Hematopoietic multipotent progenitor cell treated with erythropoietin and hydrocortisone succinate and interleukin-3 and kit ligand, for 15 days (in vitro differentiated cells): ENCODE measurements around the gene MOBP.
A peak's percentile ranks its signal among the peaks of the same experiment; 100 is the strongest.

Experiments used
- DNase-seq: peaks from one replicate; pipeline ENCODE4 v3.0.0-alpha.2; 2015; ENCODE audit warnings: low spot score

Gene MOBP

DNA sequence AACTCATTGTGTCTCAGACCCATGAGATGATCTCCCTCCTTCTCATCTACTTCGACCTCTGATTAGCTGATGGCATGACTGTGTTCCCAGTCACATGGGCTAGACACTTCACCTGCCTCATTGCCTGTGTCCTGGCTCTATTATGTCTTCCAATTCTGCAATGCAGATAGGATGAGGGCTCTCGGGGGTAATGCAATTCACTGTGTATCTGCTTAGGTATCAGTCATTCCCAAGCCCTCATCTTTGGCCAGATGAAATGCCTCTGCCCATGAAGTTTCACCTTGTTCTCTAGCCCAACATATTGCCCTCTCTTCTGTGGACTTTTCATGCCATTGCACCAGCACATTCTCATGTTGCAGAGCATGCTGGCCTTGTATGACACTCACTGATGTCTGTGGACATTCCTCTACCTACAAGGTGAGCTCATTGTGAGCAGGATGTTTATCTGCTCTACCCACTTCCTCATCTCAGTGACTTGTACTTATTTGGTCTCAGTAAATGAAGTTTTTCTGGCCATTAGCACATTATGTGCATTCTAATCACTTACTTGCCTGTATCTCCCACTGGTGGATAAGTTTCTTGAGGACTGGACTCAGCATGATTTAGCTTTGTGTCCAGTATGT lies 32.3 kb downstream of the MOBP start:
- no peak for DNase-seq

DNA sequence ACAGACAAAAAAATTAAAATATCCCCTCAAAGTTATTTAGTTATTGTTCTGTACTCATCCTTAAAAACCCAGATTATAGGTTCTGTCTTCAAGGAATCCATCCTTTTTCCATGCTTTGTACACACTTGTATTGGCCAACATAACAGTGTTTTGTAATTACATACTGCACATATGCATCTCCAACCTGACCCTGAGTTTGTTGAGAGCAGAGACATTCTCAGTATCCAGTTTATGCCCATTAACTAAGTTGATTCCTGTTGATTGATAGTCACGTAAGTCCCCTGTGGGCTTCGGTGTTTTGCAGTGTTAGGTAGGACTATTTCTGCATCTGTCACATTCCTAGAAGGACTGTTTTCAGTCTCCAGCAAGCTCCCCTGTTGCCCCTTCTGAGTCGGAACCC lies 33.6 kb downstream of the MOBP start:
- no peak for DNase-seq

DNA sequence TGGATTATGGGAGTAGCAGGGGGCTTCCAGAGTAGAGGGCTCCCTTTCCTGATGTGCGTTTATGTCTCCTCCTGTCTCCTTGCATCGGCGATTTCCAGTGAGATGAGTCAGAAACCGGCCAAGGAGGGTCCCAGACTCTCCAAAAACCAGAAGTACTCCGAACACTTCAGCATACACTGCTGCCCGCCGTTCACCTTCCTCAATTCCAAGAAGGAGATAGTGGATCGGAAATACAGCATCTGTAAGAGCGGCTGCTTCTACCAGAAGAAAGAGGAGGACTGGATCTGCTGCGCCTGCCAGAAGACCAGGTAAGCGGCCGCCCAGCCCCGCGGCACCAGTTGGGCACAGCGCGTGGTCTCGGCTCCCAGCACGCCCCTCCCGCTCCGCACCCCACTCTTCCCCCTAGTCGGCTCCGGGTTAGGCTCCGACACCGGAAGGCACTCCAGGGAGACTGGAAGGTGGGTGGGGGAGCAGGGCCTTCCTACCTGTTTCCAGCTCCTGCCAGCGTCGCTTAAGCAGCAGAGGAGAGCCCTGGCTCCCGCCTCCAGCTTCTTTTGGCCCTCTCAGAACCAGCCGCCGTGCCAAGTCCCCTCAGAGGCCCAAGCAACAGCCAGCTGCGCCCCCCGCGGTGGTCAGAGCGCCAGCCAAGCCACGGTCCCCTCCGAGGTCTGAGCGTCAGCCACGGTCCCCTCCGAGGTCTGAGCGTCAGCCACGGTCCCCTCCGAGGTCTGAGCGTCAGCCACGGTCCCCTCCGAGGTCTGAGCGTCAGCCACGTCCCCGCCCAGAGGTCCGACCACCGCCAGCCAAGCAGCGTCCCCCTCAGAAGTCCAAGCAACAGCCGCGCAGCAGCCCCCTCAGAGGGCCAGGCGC lies 34.7 kb downstream of the MOBP start:
- no peak for DNase-seq

DNA sequence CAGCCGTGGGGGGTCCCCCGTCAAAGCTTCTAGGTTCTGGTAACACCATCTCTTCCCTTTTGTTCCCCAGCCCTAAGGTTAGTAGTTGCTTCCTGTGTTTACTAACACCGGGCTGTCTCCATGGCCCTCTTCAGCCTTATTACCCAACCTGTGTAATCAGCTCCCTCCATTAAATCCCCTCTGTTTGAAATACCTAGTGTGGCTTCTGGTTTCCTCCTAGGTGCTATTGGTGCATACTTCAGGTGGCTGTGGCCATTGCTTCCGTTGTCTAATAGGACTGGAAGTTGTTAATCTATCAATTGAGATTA lies 35.3 kb downstream of the MOBP start:
- DNase-seq: no peak

DNA sequence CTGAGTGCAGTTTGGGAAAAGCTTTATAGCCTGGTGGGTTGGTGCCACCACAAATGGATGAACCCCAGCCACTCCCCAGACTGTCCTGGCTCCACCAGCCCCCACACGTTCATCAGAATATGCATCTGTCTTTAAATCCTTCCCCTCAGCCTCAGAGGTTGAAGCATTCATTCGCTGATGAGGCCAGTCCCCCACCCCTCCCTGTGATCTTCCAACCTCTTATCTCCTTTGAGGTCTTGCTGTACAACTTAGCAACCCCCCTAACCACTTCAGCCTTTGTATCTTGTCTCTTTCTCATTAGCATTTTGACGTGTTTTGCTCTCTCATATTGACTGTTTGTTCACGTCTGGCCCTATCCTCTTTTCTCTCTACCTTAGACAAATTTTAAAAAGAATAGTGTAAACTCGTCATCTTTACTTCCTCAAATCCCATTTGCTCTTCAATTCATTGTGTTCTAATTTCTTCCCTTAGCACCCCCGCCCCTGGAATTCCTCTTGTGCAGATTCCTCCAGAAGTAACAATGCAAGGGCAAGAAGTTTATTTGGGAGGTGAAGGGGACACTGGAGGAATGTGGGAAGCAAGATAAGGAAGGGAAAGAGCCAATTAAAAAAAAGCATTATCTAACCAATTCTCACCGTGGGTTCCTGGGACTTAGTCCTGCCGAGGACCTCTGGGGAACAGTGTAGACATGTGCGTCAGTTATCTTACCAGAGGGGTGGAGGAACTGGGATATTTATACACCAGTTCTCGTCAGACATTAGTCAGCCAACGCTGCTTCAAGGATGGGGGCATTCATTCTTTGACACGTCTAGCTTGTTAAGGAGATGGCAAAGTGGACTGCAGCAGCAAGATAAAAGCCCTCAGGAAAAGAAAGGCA lies 38.6 kb downstream of the MOBP start:
- no peak for DNase-seq

DNA sequence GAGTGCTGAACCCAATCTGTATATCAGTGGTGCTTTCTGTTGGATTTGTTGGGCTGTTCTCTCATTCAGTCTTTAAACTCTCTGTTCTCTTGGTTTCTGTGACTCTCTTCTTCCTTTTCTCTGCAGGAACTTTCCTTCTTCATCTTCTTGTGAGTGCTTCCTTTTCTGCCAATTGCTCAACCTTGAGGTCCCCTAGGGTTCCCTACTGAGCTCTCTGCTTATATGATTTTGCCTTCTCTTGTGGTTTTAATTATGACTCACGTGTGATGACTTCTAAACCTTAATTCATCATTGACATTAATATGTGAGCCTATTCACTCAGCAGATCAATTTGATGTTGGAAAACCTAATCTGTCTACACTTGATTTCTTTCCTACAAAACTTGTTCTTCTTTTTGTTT lies 39.4 kb downstream of the MOBP start:
- no peak for DNase-seq

DNA sequence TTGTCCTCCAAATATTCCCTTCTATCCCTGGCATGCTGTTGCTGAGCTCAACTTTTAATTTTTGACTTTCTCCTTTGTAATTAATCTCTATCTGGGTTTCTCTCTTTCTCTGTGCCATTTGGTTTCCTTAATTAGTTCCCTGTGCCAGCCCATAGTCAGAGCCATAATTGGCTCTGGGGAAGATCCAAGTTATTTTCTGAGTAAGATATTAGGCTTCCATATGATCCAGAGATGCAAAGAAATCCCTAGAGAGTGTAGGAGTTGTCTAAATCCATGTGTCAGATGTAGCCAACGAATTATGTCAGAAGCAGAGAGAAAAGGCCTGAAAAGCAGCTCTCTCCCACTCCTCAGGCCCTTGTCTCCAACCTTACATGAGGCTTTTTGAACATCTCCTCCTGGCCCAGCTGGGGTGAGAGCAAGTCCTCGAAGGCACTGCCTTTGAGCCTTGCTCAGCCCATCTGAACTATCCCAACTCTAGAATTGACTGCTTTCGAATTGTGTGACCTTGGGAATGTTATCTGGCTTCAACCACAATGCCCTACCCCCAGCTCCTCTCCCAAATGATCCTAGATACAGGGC lies 46.4 kb downstream of the MOBP start:
- no peak for DNase-seq

DNA sequence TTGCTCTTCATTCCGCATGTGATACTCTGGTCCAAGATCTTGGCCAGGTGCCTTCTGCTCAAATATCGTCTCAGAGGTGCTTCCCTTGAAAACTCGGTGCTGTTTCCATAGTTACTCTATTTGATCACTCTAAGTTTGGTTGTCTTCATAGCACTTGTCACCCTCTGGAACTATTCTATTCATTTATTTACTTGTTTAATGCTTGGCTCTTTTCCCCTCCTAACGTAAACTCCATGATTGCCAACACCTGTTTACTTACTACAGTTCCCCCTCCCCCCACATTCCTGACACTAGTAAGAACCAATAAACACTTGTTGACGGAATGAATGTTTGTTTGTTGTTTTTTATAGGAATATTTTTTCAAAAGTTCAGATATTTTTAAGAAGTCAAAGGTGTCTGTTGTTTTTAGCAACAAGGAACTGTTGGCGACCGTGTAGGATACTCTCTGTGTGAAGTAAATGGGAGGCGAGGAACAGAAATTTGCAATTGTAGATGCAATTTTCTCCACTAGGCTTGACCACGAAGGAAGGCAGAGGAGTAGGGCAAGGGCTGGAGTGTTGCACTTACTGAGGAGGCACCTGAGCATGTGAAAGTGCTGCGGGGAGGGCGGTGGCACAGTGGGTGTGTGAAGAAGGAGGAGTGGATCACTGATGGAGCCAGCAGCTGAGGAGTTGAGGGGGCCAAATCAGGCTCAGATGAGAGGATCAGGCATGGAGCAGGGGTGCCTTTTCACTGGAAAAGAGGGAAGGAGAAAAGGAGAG lies 48.4 kb downstream of the MOBP start:
- DNase-seq: no peak

DNA sequence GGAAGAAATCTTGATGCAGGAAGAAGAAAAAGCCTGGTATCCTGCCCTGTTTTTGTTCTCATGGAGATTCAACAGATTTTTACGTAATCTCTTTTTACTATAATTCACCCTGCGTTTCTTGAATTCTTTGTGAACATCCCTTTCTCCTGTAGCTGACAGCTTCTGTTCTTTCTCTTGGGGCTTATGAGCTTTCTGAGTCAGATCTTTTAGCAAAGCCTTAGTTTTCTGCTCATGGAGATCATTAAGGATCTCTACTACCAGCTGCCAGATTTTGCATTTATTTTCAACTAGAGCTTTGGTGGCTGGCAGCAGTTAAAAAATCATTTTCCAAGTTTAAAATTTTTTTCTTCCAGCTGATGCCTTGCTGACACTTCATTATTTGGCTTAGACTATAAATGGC lies 51.6 kb downstream of the MOBP start:
- no peak for DNase-seq

DNA sequence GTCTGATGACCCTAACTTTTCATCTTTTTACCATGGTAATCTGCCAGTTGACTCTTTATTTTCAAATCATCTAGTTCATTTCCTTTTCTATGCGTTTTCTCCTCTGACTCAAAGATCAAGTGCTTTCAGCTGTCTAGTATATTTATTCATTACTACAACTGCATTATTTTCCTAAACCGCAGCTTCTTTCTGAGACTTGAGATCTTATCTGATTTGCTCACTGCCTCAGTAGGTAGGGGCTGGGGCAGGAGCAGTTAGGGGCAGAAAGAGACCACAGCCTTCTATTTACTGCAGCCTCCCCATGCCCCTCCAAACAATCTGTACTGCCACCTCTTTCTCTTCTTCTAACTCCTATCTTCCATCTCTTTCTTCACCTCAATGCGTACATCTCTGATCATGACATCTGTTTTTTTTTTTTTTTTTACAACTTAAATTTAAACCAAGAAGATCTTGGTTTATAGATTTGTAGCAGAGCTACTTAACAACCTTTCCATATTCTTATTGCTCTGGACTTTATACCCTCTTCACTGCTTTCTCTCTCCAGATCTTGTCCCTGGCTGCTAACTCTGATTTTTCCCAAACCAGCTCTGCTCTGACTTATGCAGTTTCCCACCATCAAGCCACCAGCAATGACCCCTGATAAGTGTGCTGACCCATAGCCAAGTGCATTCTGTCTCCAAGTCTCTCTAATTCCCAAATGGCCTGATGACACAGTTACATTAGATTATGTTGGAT lies 52.2 kb downstream of the MOBP start:
- no peak for DNase-seq

DNA sequence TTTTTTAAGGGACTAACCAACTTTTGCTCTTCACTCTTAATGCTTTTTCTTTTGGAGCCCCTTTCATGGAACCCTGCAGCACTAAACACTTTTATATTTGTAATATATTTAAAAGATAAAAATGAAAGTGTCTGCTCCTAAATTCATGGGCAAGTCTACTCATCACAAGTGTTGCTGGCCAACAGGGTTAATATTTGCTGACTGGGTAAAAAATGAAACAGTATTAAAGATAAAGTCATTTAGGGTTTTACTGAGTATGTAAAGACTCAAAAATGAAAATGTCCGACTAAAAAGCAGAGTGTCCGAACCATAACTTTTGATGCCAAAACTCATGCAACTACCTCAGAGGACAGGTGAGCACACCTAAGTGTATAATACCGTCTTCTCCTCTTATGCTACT lies 54.0 kb downstream of the MOBP start:
- DNase-seq: no peak

DNA sequence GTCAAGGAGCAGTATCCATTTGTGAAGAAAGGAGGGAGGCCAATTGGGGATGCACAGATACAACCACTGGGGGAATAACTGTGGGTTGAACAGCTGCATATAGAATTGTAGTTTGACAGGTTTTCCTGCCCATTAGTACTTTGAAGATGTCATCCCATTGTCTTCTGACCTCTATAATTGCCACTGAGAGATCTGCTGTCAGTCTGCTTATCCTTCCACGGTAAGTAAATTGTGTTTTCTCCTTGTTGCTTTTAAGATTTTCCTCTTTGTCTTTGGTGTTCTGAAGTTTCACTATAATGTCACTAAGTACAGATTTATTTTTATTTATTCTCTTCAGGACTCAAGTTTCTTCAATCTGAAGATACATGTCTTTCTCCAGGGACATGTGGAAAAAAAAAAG lies 56.6 kb downstream of the MOBP start:
- no peak for DNase-seq

DNA sequence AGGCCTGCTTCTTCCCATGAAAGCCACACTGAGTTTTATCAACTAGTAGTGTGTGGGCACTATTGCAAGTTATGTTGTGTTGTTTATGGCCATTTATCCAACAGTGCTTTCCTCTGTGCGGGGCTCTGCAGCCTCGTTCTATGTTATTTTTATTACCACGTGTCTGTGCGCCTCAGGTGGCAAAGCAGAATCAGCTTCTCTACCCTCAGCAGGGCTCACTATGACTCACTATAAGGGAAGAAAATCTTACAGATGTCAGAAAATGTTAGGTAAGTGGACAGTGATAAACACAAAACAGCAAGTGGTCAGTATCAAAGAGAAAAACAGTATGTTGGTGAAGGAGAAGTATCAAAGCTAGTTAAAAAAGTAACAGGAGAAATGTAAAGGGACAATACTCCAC lies 61.4 kb downstream of the MOBP start:
- DNase-seq: no peak

DNA sequence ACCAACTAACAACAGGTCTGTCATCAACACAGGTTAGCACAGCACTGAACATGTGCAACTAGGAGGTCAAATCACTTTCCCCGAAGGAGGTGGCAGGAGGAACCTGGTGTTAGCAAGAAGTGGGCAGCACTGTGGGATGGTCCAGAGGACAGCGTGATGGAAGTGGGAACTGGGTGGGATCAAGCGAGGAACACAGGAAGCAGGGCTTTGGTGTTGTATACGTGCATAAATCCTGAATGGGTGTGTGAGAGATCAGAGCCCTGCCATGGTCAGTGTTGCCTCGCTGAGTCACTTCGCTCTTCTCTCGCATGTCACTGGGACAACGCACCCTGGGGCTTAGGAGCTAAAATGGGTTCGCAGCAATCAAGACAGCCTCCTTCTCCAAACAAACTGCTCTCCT lies 62.1 kb downstream of the MOBP start:
- DNase-seq: no peak

DNA sequence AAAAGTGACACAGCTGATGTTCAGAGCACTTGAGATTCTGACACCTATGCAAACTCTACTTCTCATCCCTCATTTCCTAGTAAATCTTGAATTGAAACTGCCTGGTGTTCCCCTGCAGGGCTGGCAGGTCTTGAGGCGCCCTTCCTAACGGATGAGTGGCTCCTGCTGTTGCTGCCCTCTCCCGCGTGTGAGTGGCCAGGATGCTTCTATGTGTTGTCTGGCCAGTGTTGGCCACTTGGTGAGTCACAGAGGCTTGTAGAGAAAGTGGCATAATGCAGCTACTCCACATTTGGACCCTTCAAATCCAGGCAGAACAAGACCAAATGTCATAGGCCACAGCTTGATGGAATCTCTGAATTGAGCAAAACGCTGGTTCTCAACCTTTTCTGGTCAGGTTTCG lies 63.6 kb downstream of the MOBP start:
- DNase-seq: no peak

DNA sequence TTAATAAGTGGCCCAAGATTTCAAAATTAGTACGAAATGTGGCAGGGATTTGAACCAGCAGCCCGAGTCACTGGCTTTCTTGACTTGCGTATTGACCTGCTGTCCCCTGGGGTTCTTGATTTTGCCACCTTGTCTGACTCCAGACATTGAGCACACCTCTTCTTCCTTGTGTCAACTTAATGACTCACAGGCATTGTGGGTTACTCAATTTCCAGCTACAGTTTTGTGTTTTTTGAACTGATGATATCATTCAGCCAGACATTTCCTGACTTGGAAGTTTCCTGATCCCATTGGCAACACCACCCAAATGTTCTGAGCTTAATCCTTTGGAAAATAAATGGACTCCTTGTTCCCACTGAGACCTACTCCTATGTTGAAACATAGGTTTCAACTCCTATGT lies 64.2 kb downstream of the MOBP start:
- DNase-seq: no peak

DNA sequence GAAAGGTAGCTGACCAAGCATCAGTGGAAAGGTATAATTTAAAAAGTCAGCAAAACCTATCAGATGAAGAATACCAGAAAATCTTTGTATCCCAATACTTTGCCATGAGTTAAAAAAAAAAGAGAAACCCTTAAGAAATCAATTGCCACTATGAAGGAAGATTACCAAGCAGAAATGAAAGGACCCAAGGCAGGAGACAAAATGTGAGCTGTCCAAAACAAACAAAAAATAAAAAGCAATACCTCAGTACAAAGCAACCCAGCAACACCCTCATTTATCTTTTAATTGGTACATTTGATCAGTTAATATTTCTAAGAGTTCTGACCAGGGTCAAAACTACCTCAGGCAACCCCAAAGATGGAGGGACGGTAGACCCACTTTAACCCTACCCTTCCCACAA lies 65.3 kb downstream of the MOBP start:
- no peak for DNase-seq

DNA sequence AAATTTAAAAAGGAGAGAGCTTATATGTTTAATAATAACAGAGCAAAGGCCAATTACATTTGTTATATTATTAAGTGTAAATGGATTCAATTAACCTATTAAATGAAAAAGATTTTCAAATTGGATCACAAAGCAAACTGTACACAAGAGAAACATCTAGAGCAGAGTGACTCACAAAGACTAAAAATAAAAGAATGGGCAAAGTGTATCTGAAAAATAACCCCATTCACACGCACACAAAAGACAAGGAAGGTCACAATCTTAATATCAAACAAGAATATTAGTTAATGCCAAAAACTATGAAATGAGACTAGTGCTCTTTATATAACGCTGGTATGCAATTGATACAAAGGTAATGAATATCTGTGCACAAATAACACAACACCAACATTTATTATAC lies 65.7 kb downstream of the MOBP start:
- DNase-seq: no peak

DNA sequence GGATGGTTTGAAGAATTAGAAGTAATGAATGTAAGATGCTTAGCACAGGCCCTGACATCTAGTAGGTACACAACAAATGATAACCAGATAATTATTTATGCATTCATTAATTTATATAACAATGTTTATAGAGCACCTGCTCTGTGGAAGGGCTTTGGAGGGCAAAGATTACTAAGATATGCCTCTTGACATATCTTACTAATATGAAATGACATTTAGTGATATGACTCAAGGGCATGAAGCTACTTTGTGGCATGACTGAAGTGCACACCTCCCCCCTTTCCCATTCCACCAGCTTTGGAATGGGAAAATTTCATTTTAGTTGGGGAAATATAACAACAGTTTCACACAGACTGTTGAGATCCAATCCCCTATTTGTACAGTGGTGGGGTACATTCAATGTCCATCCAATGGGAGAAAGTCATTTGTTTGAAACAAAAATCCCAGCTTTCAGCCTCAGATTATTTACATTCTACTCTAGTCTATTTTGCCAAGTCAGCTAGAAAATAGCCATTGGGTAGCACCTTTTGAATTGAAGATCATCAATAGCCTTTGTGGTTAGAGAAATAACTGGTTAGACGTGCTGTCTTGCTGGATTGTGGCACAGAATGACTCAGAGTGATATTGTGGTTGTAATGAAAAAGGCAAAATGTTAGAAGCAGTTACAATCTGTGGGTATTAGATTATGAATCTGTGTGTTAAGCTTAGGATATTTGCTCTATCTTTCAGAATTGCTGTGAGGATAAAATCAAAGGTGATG lies 72.9 kb downstream of the MOBP start:
- DNase-seq: no peak

DNA sequence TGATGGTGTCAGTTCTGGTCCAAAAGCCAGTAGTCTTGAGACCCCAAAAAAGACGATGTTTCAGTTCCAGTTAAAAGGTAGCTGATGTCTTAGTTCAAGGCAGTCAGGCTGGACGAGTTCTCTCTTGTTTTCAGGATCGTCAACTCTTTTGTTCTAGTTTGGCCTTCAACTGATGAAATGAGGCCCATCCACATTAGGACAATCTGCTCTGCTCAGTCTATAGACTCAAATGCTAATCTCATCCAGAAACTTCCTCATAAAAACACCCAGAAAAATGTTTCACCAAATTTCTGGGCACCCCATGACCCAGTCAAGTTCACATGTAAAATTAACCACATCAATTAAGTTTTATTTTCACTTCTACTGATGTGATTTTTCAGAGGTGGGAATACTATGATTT lies 74.0 kb downstream of the MOBP start:
- no peak for DNase-seq

DNA sequence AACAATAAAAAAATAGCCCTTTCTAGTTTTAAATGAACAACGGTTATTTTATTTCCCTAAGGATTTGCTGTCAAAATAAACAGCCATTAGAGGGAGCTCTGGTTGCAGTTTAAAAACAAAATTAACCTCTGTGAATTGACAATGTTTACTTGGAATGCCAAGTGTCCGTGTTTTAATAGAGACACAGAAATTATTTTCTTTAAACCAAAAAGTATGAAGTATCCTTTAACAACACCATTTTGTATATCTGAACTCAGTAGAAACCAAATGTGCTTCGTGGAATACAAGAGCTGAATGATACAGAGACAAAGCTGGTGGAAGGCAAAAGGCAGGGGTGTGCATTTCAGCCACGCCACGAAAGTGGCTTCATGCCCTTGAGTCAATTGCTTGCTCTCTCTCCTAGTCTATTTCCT lies 74.4 kb downstream of the MOBP start:
- DNase-seq: peak; percentile 4
